K562 (cell line): ENCODE results near the gene ERC2.

Experiments used
- AFF1 ChIP-seq, 2 experiments: fragments of 450-650 bp; IDR thresholded peaks; 2 replicates each; pipeline ENCODE4 v1.6.1; 2018; ENCODE audit warnings: mild to moderate bottlenecking in 2 of 2, low read depth in 1 of 2; ENCODE audit not compliant: partially characterized antibody in 2 of 2
- MNT ChIP-seq, 2 experiments: fragments of 450-650 bp; conservative IDR thresholded peaks; 2 replicates each; pipeline ENCODE4 v1.6.1; 2017; ENCODE audit warnings: mild to moderate bottlenecking in 2 of 2, moderate library complexity in 2 of 2
- PCBP2 ChIP-seq: fragments of 200-400 bp; formaldehyde crosslinking; IDR thresholded peaks from 2 replicates; pipeline ENCODE4 v1.6.1; 2018; ENCODE audit warnings: low read length, low read depth, mild to moderate bottlenecking, moderate library complexity; ENCODE audit not compliant: poor library complexity, severe bottlenecking
- TEAD2 ChIP-seq: fragments of 450-650 bp; IDR thresholded peaks from 2 replicates; pipeline ENCODE4 v1.6.1; 2016; ENCODE audit warnings: missing genetic modification characterization, control low read depth, missing compliant biosample characterization

GRCh38 chr3:56051052-56051451 is 417.2 kb downstream of the ERC2 start:
- no peak for TF ChIP-seq PCBP2
- TF ChIP-seq TEAD2 (tag): no peak
- no peak for TF ChIP-seq AFF1 (IDR thresholded peaks at IDR 0.05; ENCODE audit: low read depth in 1 of 2, partially characterized antibody in 2 of 2)
- no peak for TF ChIP-seq MNT (conservative IDR thresholded peaks at IDR 0.05)
